Amniotic epithelial cell (primary cell): Measurements from ENCODE around the gene LRCOL1.
A peak's percentile ranks its signal among the peaks of the same experiment; 100 is the strongest.

Experiments
- DNase-seq: peaks from one replicate; pipeline ENCODE4 v3.0.0-alpha.2; 2010; ENCODE audit warnings: low read depth

LRCOL1 gene

DNA sequence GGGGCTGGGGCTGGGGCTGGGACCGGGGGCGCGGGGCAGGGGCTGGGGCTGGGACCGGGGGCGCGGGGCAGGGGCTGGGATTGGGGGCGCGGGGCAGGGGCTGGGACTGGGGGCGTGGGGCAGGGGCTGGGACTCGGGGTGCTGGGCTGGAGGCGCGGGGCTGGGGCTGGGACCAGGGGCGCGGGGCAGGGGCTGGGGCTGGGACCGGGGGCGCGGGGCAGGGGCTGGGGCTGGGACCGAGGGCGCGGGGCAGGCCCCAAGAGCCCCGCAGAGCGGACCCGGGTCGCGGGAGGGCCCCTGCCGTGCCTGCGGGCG lies 8.6 kb upstream of the LRCOL1 start:
- DNase-seq, result no peak

DNA sequence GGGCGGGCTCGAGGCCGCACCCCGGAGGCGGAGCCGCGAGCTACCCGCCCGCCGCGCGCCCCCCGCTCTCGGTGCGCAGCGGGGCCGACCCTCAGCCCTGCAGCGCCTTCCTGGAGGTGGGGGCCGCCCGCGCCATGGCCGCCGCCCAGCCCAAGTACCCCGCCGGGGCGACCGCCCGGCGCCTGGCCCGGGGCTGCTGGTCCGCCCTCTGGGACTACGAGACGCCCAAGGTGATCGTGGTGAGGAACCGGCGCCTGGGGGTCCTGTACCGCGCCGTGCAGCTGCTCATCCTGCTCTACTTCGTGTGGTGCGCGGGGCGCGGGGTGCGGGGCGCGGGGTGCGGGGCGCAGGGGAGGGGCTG lies 8.3 kb upstream of the LRCOL1 start, which contains the start of gene P2RX2:
Gene P2RX2 (plus strand): TSS at position 94 of the 361 bp plus-strand sequence. CDS start 41 bp downstream, at position 135.
- no peak for DNase-seq

DNA sequence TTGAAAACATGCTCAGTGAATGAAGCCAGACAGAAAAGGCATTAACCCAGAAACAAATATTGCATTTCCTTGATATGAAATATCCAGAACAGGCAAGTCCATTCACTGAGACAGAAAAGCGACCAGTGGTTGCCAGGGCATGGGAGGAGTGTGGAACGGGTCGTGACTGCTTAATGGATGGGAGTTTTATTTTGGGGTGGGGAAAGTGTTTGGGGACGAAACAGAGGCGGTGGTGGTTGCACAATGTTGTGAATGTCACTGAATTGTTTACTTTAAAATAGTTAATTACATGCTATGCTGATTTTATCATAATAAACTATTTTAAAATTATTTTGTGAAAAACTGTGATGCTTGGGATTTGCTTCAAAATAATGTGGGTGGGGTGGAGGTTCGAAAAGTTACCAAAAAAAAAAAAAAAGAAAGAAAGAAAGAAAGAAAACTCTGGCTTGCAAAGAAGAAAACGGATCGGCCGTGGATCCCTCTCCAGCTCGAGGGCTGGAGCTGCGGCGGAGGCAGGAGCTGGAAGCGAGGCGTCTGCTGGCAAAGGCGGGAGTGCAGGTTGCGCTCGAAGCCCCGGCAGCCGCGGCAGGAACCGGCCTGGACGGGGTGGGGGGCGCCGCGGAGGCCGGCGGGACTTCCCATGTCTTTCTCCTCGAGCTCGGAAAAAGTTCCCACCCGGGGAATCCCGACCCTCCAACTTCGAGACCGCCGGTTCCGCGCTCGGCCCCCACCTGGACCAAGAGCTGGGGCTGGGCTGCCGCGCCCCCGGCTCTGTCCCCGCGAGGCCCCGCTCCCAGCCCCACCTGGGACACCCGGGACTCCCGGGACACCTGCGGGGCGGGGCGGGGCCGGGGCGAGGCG lies 7.7 kb upstream of the LRCOL1 start:
- DNase-seq, result no peak

DNA sequence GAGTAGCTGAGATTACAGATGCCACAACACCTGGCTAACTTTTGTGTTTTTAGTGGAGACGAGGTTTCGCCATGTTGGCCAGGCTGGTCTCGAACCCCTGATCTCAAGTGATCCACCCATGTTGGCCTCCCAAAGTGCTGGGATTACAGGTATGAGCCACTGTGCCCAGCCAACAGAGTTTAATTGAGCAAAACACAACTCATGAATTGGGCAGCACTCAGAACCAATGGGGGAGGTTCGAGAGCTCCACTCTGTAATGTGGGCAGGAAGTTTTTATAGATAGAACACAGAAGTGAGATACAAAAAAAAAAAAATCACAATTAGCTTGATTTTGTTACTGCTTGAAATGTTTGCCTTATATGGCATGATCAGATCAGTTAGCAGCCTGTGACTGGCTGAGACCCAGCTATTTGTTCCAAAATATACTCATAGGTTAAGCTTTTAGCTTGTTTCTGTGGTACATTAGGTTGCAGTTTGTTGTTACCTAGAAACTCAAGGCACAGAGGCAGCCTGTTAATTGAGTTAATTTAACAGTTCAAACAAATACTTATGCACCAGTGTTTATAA lies 6.8 kb upstream of the LRCOL1 start:
- no peak for DNase-seq

DNA sequence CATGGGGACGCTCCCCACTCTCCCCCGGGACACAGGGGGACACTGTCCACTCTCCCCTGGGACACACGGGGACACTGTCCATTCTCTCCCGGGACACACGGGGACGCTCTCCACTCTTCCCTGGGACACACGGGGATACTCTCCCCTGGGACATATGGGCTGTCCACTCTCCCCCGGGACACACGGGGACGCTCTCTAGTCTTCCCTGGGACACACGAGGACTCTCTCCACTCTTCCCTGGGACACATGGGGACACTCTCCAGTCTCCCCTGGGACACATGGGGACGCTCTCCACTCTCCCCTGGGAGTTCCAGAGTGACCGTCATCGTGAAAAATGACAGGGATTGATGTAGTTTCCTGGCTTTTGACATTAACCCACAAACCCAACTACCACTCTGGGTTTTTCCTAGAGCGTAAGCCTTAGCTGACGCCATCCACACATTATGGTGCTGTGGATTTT lies 5.2 kb upstream of the LRCOL1 start:
- no peak for DNase-seq

DNA sequence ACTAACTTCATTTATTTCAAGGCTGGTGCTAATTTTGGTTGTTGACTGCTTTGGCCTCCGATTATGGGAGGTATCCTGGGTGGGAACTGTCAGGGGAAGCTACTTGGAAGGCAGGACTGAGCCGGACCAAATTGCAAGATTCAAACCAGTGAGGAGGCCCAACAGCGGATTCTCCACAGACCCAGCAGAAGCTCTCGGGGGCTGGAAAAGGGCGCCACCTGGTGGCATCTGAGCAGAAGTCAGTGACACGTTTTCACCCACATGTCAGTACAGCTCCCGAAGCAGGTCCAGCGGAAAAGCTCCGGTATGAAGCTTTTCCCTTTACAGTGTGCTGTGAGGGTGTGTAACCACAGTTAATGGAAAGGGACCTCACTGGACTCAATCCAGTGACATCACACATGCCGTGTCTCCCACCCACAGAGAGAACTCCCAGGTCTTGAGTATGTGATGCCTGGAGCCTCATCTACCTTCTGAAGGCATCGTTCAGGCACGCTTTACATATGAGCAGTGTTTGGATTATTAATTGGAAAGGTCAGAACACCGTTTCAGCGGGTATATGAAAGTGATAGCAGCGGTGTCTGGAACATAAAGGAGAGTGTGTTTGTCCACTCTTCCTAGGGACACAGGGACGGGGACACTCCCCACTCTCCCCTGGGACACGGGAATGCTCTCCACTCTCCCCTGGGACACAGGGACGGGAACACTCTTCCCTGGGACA lies 4.6 kb upstream of the LRCOL1 start:
- peak; percentile 70 for DNase-seq

DNA sequence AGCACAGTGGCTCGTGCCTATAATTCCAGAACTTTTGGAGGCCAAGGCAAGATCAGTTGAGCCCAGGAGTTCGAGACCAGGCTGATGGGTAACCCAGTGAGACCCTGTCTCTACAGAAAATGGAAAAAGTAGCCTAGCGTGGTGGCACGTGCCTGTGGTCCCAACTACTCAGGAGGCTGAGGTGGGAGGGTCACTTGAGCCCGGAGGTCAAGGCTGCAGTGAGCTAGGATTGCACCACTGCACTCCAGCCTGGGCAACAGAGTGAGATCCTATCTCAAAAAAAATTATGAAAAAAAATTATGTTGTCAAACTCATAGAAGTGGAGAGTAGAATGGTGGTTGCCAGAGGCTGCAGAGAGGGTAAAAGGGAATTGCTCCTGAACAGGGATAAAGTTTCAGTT lies 3.6 kb upstream of the LRCOL1 start:
- DNase-seq, result no peak

DNA sequence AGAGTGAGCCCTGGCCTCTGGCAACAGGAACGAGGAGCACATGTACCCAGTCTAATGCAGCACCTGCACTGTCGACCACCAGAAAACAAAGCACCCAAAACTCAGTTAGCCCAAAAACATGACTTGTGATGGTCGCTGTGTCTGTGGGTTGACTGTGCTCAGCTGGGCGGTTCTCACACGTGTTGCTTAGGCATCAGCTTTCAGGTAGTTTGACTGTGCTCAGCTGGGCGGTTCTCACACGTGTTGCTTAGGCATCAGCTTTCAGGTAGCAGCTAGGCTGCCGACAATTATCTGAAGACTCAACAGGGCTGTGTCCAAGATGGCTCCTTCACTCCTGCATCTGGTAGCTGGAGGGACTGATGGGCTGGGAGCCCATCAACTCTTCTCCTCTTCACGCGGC lies 1.2 kb upstream of the LRCOL1 start:
- no peak for DNase-seq

DNA sequence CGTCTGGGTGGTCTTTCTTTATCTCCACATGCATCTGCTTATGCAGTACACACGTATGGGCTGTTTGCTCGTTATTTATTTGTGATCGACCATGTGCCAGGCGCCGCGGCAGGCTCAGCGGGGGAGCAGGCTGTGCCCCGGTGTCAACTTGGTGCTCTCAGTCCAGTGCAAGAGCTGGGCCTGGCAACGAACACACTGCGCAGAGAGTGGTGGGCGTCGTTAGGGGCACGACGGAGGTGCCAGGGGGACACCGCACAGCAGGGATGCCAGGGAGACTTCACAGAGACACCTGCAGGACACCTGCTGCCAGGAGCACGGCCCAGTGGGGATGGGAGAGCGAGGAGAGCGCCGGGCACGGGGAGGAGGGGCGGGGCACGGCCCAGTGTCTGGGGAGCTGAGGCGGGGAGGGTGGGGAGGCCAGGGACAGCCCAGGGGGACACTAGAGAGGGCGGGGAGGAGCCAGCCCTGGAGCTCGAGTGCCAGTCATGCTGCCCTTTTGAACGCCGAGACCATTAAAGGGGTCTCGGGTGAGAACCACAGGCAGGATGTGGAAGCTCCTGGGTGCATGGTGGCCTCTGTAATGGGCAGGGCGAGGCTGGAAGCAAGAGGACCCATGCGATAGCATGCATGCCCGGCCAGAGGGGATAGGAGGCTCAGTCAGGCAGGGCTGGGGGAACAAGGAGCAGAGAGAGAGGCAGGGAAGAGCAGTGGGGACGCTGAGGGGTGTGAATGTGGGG lies 652 bp upstream of the LRCOL1 start:
- DNase-seq, result no peak

DNA sequence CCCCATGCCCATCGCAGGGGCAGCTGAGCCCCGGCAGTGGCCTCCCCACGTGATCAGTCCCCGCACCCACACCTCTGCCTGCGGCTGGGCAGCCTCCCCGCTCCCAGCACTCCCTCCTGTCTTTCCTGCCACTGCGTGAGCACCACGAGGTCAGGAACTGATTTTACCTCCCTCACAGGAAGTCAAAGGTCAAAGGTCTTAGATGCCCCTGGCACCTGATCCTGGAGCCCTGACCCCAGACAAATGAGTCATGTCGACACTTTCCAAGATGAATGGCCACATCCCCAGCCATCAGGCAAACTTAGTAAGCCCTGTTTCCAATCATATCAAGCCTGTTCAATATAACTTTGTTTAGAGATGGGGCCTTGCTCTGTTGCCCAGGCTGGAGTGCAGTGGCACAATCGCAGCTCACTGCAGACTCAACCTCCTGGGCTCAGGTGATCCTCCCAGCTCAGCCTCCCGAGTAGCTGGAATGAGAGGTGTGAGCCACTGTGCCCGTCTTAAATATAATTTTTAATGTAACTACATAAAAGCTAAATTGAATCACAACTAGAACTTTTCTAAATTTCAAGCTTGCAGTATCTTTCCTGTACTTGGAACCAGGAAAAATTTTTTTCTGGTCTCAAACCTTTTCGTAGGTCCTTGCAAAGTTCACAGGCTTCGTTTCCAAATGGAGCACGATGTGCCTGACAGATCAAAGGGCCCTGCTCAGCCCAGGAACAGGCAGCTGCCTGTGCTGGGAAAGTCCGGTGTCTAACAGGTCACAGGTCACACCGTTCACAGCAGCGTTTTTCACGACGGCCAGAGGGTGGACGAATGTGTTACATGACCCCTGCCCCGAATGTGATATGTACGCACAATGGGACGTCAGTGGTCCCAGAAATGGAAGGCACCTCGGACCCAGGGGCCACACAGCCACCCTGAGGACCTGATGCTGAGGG lies 1.9 kb downstream of the LRCOL1 start:
- no peak for DNase-seq

DNA sequence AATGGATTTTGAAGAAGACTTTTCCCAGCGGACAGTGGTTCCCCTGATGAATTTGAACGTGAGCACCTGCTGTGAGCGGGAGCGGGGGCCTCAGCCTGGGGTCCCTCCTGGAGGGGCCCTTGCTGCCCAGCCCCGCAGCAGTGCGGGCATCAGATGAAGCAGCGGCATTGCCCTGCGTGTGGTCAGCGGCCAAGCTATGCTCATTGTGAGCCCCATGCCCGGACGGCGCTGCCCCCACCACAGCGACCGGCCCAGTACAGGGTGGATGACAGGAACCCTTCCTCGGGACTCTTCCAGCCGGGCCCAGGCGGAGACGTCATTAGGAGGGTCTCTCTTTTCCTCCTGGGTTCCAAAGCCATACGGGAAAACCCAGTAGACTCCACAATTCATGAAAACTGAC lies 3.5 kb downstream of the LRCOL1 start:
- DNase-seq, result no peak

DNA sequence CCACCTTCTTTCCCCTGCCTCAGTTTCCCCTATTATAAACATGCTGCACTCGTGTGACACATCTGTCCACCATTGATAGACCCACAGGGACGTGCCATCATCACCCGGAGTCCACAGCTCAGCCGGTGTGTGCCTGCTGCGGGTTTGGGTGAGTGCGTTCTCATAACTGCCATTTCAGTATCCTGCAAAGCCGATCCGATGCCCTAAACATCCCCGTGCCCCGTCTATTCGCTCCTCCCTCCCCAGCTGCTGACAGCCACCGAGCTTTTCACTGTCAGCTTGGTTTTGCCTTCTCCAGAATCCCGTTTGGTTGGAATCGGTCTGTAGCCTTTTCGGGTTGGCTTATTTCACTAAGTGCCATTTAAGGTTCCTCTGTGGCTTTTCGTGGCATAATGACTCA lies 3.9 kb downstream of the LRCOL1 start:
- DNase-seq, result no peak

DNA sequence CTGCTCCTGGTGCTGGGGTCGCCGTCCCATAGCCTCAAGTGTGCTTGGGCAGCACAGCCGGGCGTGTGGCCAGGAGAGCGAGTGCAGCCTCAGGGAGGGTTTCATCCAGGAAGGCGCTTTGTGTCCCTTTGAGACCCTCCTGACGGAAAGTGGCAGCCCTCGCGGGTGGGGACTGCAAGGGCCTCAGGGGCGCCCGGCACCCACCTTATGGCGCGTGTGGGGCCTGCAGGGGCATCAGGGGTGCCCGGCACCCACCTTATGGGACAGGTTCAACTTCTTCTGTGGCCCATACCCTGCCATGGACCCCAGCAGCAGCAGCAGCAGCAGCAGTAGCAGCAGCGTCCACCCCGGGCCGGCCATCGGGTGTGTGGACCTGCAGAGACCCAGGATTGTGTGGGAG lies 4.5 kb downstream of the LRCOL1 start:
- DNase-seq, result no peak

DNA sequence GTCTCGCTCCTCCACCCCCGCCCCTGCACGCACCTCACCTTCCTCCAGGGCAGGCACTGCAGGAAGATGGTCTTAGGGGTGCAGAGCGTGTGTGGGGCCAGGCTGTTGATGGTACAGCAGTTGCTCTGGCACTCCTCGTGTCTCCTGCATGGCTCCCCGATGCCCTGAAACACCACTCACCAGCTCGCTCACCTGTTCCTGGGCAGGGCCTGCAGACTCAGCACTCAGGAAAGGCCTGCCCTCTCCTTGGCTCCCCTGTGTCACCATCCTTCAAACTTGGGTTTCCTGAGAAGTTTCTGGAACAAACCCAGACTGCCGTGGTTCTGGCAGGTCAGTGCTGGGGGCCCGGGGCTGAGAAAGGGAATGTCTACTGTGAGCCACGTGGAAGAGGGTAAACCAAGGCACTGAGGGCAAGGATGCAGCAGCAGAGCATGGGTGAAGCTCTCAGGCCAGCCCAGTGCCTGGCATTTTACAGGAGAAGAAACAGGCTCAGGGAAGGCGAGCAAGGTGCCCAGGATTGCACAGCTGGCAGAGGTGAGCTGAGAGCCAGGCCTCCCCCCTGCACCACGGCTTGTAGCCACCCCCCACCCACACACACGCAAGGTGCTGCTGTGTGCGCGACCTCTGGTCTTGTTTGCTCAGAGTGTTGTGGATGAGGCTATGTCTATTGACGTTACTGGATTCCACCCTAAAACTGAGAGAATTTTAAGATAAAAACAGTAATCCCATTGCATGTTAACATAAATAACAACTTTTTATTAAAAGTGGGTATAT lies 5.5 kb downstream of the LRCOL1 start:
- DNase-seq, result no peak

DNA sequence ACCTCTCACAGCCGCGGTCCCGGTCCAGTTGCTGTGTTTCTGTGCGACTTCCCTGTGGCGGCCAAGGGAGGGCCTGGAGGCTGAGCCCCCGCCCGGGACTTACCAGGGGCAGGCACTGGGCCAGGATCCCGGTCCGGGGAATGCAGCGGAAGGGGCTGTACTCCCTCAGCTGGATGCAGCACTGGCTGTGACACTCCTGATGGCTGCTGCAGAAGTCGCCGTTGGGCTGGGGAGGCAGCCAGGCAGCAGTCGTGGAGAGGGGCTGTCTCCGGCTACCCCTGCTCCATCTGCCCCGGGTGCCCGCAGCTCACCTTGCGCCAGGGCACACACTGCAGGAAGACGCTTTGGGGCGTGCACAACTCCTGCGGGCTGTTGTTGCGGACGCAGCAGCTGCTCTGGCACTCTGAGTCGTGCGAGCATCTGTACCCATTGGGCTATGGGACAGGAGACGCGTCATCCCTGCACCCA lies 6.2 kb downstream of the LRCOL1 start:
- DNase-seq, result no peak

DNA sequence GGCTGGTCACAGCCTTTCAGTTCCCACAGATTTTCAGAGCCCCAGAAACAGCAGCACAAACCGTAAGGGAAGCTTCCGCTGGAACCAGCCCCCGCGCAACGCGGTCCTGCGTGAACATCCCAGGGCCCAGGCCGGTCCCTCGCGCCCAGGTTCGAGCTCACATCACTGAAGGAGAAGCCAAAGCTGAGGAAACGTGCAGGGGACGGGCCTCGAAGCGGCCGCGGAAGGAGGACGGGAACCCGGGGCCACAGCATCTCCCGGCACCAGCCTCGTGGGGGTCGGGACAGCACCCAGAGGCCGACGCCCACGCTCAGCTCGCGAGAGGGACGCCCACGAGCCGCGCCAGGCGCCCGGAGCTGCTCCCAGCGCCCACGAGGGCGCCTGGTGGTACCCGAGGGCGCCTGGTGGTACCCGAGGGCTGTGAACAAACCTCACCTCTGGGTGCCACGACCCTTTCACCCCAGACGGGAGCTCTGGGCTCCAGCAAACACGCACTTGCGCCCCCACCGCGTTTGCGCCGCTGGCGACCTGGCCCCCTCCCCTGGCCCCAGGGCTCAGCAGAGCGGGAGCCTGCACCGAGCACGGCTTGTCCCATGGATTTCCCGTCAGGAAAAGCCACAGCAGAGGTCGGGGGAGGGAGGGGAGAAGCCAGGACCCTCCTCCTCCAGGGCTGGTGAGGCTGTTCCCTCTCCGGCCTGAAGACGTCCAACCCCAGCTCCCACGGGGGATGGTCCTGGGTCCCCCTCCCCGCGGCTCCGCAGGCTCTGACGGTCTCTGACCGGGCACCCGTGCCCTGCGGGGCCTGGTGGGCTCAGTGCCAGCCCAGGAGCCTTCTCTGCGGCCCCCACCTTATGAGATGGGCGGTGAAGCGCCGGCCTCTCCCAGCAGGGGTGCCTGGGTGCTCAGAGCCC lies 6.9 kb downstream of the LRCOL1 start:
- DNase-seq, result no peak

DNA sequence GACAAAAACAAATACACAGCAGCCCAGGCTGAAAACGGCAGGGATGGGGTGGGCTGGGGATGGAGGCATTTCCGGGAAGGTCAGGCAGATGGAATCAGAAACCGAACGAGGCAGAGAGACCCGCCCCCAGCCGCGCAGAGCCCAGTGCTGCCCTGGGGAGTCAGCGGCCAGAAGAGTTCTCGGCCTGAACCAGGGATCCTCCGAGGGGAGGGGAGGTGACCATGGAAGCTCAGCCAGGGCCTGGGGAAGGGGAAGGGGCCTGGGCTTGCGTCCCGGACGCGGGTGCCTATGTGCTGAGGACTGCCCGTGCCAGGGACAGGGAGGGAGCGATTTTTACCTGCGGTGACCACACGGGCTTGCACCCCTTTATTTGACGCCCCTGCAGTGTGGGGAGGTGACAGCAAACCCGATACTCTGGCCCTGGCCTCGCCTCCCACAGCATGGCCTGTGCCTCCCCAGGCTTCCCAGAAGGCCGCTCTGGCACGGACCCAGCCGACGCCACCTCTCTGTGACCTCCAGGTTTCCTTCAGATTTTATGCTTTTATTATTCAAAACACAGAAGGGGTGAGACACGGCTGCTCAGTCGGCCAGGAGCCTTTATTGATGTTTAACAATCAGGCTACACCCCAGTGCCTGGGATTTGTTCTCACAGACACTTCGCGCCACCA lies 7.7 kb downstream of the LRCOL1 start:
- DNase-seq, result no peak

DNA sequence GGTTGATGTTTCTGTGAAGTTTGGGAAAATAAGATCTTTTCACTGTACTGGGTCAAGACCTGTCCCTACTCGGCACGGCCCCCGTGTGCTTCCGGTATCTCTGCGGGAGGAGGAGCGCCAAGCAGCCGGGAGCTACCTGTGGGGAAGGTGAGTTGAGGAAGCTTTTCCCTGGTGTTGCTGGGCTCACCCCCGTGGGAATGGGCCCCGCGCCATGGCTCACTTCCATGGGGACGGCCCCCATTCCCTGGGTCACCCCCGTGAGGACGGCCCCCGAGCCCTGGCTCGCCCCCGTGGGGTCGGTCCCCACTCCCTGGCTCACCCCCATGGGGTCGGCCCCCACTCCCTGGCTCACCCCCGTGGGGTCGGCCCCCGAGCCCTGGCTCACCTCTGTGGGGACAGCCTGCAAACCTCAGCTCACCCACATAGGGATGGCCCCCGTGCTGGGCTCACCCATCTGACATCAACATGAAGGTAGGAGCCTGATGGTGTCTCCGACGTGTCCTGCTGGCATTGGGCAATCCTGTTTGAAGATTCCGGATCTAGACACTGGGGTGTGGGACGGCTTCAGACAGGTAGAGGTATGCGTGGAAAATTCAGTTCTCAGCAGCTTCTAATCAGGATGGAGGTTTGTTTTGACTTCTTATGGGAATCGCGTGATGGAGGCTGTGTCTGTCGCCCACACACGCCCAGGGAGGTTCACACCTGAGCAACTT lies 9.1 kb downstream of the LRCOL1 start:
- DNase-seq, result no peak
